DND-41 (cell line): ENCODE data around the gene DPF3.

ENCODE experiments used
- ATAC-seq: fragments of 200-7000 bp; cut with Tn5 transposase; 3 replicates; pipeline ENCODE4 v1.9.1; 2021; ENCODE audit warnings: low read depth; ENCODE audit not compliant: insufficient read depth
- DNase-seq: peaks from one replicate; pipeline ENCODE4 v3.0.0-alpha.2; 2020
- H2AFZ ChIP-seq: 2 replicates; pipeline ENCODE4 v1.6.0; 2012; ENCODE audit warnings: low read depth, low read length
- H3K27ac ChIP-seq: 2 replicates; pipeline ENCODE4 v1.5.1; 2012; ENCODE audit warnings: low read length, inconsistent platforms
- H3K27me3 ChIP-seq: fragments of 200-600 bp; sonication (generic); 2 replicates; pipeline ENCODE4 v1.6.0; 2012; ENCODE audit warnings: low read length, mild to moderate bottlenecking, inconsistent platforms; ENCODE audit not compliant: insufficient read depth, poor library complexity
- H3K36me3 ChIP-seq: 2 replicates; pipeline ENCODE4 v1.5.1; 2012; ENCODE audit warnings: low read length, inconsistent platforms; ENCODE audit not compliant: insufficient read depth
- H3K4me1 ChIP-seq: 2 replicates; pipeline ENCODE4 v1.5.1; 2012; ENCODE audit warnings: mild to moderate bottlenecking, low read length; ENCODE audit not compliant: insufficient read depth
- H3K4me2 ChIP-seq: 2 replicates; pipeline ENCODE4 v1.6.0; 2012; ENCODE audit warnings: mild to moderate bottlenecking, moderate library complexity, low read length, inconsistent platforms; ENCODE audit not compliant: insufficient read depth
- H3K4me3 ChIP-seq, 2 experiments: fragments of 200-600 bp in 1 of 2; shearing (Covaris generic) in 1 of 2; 2 replicates each; pipeline ENCODE4 v1.5.1; 2012 to 2016; ENCODE audit warnings: inconsistent platforms in 2 of 2, low read length in 2 of 2, mild to moderate bottlenecking in 2 of 2, low read depth in 1 of 2, moderate library complexity in 1 of 2
- H3K79me2 ChIP-seq: 2 replicates; pipeline ENCODE4 v1.6.0; 2012; ENCODE audit warnings: low read length, inconsistent platforms; ENCODE audit not compliant: insufficient read depth
- H3K9ac ChIP-seq: 2 replicates; pipeline ENCODE4 v1.6.0; 2012; ENCODE audit warnings: low read depth, mild to moderate bottlenecking, inconsistent platforms, low read length, moderate library complexity
- H3K9me3 ChIP-seq: 2 replicates; pipeline ENCODE4 v1.5.1; 2012; ENCODE audit warnings: low read length, moderate library complexity, mild to moderate bottlenecking, inconsistent platforms; ENCODE audit not compliant: insufficient read depth, severe bottlenecking
- H4K20me1 ChIP-seq: 2 replicates; pipeline ENCODE4 v1.6.0; 2012; ENCODE audit warnings: low read length; ENCODE audit not compliant: insufficient read depth
- CTCF ChIP-seq: IDR thresholded peaks from 2 replicates; pipeline ENCODE4 v1.5.1; 2012; ENCODE audit warnings: borderline replicate concordance, low read length, moderate library complexity, mild to moderate bottlenecking; ENCODE audit not compliant: poor library complexity, severe bottlenecking; ENCODE audit errors: extremely low read depth
- EZH2 ChIP-seq: IDR thresholded peaks from 3 replicates; pipeline ENCODE4 v1.6.1; 2012; ENCODE audit warnings: borderline replicate concordance, low read depth, mild to moderate bottlenecking, moderate library complexity, low read length, inconsistent platforms; ENCODE audit not compliant: severe bottlenecking

DPF3 gene

GRCh38 chr14:72603639-72604038 lies 290.3 kb downstream of the DPF3 start:
- H3K4me2 ChIP-seq, result no peak overlapping the region
- H3K27me3 ChIP-seq, result peaks cover 45% of the 10 kb centered on the region
- H3K27ac ChIP-seq, result no peak overlapping the region
- no peak for DNase-seq
- no peak overlapping the region for H3K4me3 ChIP-seq
- ATAC-seq, result no peak
- H3K79me2 ChIP-seq, result no peaks in the 10 kb centered on the region
- peaks cover 16% of the 10 kb centered on the region for H4K20me1 ChIP-seq
- H3K36me3 ChIP-seq, result no peaks in the 10 kb centered on the region
- TF ChIP-seq CTCF, result no peak
- no peak for TF ChIP-seq EZH2
- H2AFZ ChIP-seq, result no peak overlapping the region
- no peak overlapping the region for H3K9ac ChIP-seq
- no peaks in the 10 kb centered on the region for H3K4me1 ChIP-seq
- no peaks in the 10 kb centered on the region for H3K9me3 ChIP-seq

- no peak overlapping the region for H3K27ac ChIP-seq
- H3K4me1 ChIP-seq, result no peaks in the 10 kb centered on the region
- no peak for DNase-seq
- no peak overlapping the region for H3K4me2 ChIP-seq
- TF ChIP-seq CTCF (no peak), EZH2 (no peak)
- H4K20me1 ChIP-seq, result peaks cover 23% of the 10 kb centered on the region
- H3K9me3 ChIP-seq, result no peaks in the 10 kb centered on the region
- H3K4me3 ChIP-seq, result no peak overlapping the region
- H3K36me3 ChIP-seq, result no peaks in the 10 kb centered on the region
- ATAC-seq, result 0 out of 3 replicates have a peak, but pooled peaks have one; percentile 23
- H2AFZ ChIP-seq, result no peak overlapping the region
- H3K9ac ChIP-seq, result no peak overlapping the region
- peaks cover 69% of the 10 kb centered on the region for H3K27me3 ChIP-seq
- no peaks in the 10 kb centered on the region for H3K79me2 ChIP-seq
Measured at GRCh38 chr14:72600551-72601330, 293.2 kb downstream of the DPF3 start.

GRCh38 chr14:72599579-72600470 lies 294.1 kb downstream of the DPF3 start:
- H3K4me1 ChIP-seq, result peaks cover 3% of the 10 kb centered on the region
- no peaks in the 10 kb centered on the region for H3K36me3 ChIP-seq
- no peaks in the 10 kb centered on the region for H3K9me3 ChIP-seq
- peaks cover 69% of the 10 kb centered on the region for H3K27me3 ChIP-seq
- peaks cover 23% of the 10 kb centered on the region for H4K20me1 ChIP-seq
- H2AFZ ChIP-seq, result no peak overlapping the region
- H3K9ac ChIP-seq, result no peak overlapping the region
- TF ChIP-seq CTCF (no peak), EZH2 (no peak)
- no peak overlapping the region for H3K4me3 ChIP-seq
- H3K27ac ChIP-seq, result no peak overlapping the region
- DNase-seq (no peak), ATAC-seq (no peak)
- no peaks in the 10 kb centered on the region for H3K79me2 ChIP-seq
- no peak overlapping the region for H3K4me2 ChIP-seq
